Suprapubic skin (tissue), 3 donors: ENCODE measurements around the gene PTPRD.

Experiments
- CTCF ChIP-seq, 2 donors: fragments of 200-600 bp in 1 of 2; fragments of 450-650 bp in 1 of 2; sonication (generic) in 1 of 2; IDR thresholded peaks; one replicate each; pipeline ENCODE4 v1.5.1; 2016 to 2019; ENCODE audit warnings: antibody characterized with exemption in 2 of 2, mild to moderate bottlenecking in 1 of 2, moderate library complexity in 1 of 2
- EP300 ChIP-seq: sonication (generic); formaldehyde crosslinking; IDR thresholded peaks from one replicate; pipeline ENCODE4 v1.6.1; 2017; ENCODE audit warnings: antibody characterized with exemption

GRCh38 chr9:8916771-8917170 lies 1696.0 kb downstream of the PTPRD start:
- TF ChIP-seq CTCF (IDR thresholded peaks at IDR 0.05) (no peak), EP300 (no peak)
